ENCODE data around the gene CTSF.

- TF ChIP-seq, protein P1, sequence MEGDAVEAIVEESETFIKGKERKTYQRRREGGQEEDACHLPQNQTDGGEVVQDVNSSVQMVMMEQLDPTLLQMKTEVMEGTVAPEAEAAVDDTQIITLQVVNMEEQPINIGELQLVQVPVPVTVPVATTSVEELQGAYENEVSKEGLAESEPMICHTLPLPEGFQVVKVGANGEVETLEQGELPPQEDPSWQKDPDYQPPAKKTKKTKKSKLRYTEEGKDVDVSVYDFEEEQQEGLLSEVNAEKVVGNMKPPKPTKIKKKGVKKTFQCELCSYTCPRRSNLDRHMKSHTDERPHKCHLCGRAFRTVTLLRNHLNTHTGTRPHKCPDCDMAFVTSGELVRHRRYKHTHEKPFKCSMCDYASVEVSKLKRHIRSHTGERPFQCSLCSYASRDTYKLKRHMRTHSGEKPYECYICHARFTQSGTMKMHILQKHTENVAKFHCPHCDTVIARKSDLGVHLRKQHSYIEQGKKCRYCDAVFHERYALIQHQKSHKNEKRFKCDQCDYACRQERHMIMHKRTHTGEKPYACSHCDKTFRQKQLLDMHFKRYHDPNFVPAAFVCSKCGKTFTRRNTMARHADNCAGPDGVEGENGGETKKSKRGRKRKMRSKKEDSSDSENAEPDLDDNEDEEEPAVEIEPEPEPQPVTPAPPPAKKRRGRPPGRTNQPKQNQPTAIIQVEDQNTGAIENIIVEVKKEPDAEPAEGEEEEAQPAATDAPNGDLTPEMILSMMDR (IDR thresholded peaks at IDR 0.05) = no peak
- TF ChIP-seq POLR2AphosphoS5 (IDR thresholded peaks at IDR 0.05; ENCODE audit: low read depth, low read length) (no peak), REST (IDR thresholded peaks at IDR 0.05; ENCODE audit: insufficient read depth in 1 of 2, low read depth in 2 of 2, low read length in 1 of 2) (no peak), TCF7L2 (IDR thresholded peaks at IDR 0.05; ENCODE audit: low read depth, low read length) (no peak), SIN3A (IDR thresholded peaks at IDR 0.05; ENCODE audit: borderline replicate concordance, insufficient read depth, low read depth, low read length) (no peak)
Observed at GRCh38 chr11:66614073-66614472, 45.7 kb upstream of the CTSF start.

Measured in Panc1 (cell line).